ENCODE results near the gene ERMP1.

Gene ERMP1

GRCh38 chr9:5845157-5845531 lies 12.2 kb upstream of the ERMP1 start:
- H3K4ac ChIP-seq (ENCODE audit: low read depth in 1 of 2, low read length in 2 of 2), result peak overlapping the region in 1 of 2 experiments; percentile 27
- no CpG with 5 or more reads among the region's 1 CpG for WGBS

DNA sequence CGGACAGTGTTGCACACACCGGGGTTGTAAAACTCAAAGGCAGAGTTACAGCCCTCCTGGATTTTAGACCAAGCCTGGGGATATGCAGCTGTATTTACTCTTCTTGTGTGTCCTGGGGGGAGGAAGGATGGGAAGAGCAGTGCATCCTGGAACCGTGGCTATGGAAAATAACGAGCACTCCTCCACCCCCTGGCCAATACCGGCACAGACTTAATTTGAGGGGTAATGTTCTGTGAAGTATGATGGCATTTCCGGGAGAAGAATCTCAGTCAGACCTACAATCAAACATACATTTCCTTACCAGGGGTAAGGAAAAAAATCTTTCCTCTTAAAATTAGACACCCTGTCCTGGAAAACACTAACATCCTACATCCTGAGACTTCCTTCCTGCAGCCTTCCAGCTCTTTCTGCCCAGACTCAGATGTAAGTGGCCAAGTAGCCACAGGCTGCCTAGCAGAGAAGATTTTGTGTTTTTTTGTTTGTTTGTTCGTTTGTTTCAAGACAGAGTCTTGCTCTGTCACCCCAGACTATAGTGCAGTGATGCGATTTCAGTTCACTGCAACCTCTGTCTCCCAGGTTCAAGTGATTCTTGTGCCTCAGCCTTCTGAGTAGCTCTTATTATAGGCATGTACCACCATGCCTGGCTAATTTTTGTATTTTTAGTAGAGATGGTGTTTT lies 11.0 kb upstream of the ERMP1 start:
- Histone ChIP-seq H3K4me1 (ENCODE audit: control insufficient read depth, insufficient read depth, low read depth, low read length) (peaks cover 14% of the 10 kb centered on the region), H3K9me3 (ENCODE audit: control insufficient read depth, low read length) (no peaks in the 10 kb centered on the region), H3K27me3 (ENCODE audit: control insufficient read depth in 1 of 2, insufficient read depth in 1 of 2, low read length in 2 of 2) (no peaks in the 10 kb centered on the region), H3K4me3 (ENCODE audit: insufficient read depth in 1 of 2, low read depth in 1 of 2, low read length in 2 of 2) (no peak overlapping the region), H3K27ac (ENCODE audit: low read length, poor library complexity, severe bottlenecking) (peak overlapping the region; percentile 98), H4K8ac (ENCODE audit: low read length) (peak overlapping the region; percentile 84), H3K18ac (ENCODE audit: low read depth in 1 of 2, low read length in 2 of 2) (peak overlapping the region; percentile 85 to 98), H3K36me3 (ENCODE audit: control insufficient read depth in 1 of 2, insufficient read depth in 2 of 2, low read depth in 1 of 2, low read length in 2 of 2) (no peaks in the 10 kb centered on the region), H4K91ac (ENCODE audit: low read length) (peak overlapping the region; percentile 84), H2AK5ac (ENCODE audit: low read length, severe bottlenecking) (peak overlapping the region; percentile 91), H2AFZ (ENCODE audit: low read depth, low read length) (no peak overlapping the region), H2BK12ac (ENCODE audit: low read length in 2 of 2) (peak overlapping the region; percentile 70 to 89), H3K9ac (ENCODE audit: low read length) (no peak overlapping the region), H3K4ac (ENCODE audit: low read depth in 1 of 2, low read length in 2 of 2) (peak overlapping the region in 1 of 2 experiments; percentile 93), H3K4me2 (ENCODE audit: low read length, poor library complexity, severe bottlenecking) (peak overlapping the region; percentile 36), H2BK5ac (ENCODE audit: low read depth, low read length, poor library complexity, severe bottlenecking) (peak overlapping the region; percentile 97), H3K79me1 (replicated peaks; ENCODE audit: low read length, poor library complexity, severe bottlenecking) (no peaks in the 10 kb centered on the region), H2BK15ac (ENCODE audit: low read depth, poor library complexity, severe bottlenecking) (no peak overlapping the region), H3K14ac (ENCODE audit: low read length in 2 of 2) (no peak overlapping the region), H2BK120ac (ENCODE audit: low read depth, low read length) (peak overlapping the region; percentile 96), H3K23ac (ENCODE audit: low read length in 2 of 2) (no peak overlapping the region)
- 22% methylated on average over 3 of the region's 8 CpGs for WGBS
- peak; percentile 82 for DNase-seq

More at GRCh38 chr9:5845157-5845531, 12.2 kb upstream of the ERMP1 start:
- no peak overlapping the region for H3K4me3 ChIP-seq (ENCODE audit: insufficient read depth in 1 of 2, low read depth in 1 of 2, low read length in 2 of 2)
- H3K4me1 ChIP-seq (ENCODE audit: control insufficient read depth, insufficient read depth, low read depth, low read length), result peaks cover 12% of the 10 kb centered on the region
- H4K8ac ChIP-seq (ENCODE audit: low read length), result no peak overlapping the region
- no peaks in the 10 kb centered on the region for H3K9me3 ChIP-seq (ENCODE audit: control insufficient read depth, low read length)
- peak overlapping the region in 1 of 2 experiments; percentile 76 for H3K18ac ChIP-seq (ENCODE audit: low read depth in 1 of 2, low read length in 2 of 2)
- peak overlapping the region; percentile 49 for H2AK5ac ChIP-seq (ENCODE audit: low read length, severe bottlenecking)
- no peaks in the 10 kb centered on the region for H3K36me3 ChIP-seq (ENCODE audit: control insufficient read depth in 1 of 2, insufficient read depth in 2 of 2, low read depth in 1 of 2, low read length in 2 of 2)
- H3K23ac ChIP-seq (ENCODE audit: low read length in 2 of 2), result no peak overlapping the region
- no peaks in the 10 kb centered on the region for H3K79me1 ChIP-seq (replicated peaks; ENCODE audit: low read length, poor library complexity, severe bottlenecking)
- no peak for DNase-seq
- H3K14ac ChIP-seq (ENCODE audit: low read length in 2 of 2), result no peak overlapping the region
- no peak overlapping the region for H2BK15ac ChIP-seq (ENCODE audit: low read depth, poor library complexity, severe bottlenecking)
- no peak overlapping the region for H4K91ac ChIP-seq (ENCODE audit: low read length)
- peak overlapping the region; percentile 74 for H3K27ac ChIP-seq (ENCODE audit: low read length, poor library complexity, severe bottlenecking)
- H2BK5ac ChIP-seq (ENCODE audit: low read depth, low read length, poor library complexity, severe bottlenecking), result no peak overlapping the region
- H2BK12ac ChIP-seq (ENCODE audit: low read length in 2 of 2), result no peak overlapping the region
- no peak overlapping the region for H2BK120ac ChIP-seq (ENCODE audit: low read depth, low read length)
- H3K9ac ChIP-seq (ENCODE audit: low read length), result no peak overlapping the region
- H3K27me3 ChIP-seq (ENCODE audit: control insufficient read depth in 1 of 2, insufficient read depth in 1 of 2, low read length in 2 of 2), result no peaks in the 10 kb centered on the region
- H2AFZ ChIP-seq (ENCODE audit: low read depth, low read length), result no peak overlapping the region
- H3K4me2 ChIP-seq (ENCODE audit: low read length, poor library complexity, severe bottlenecking), result no peak overlapping the region

DNA sequence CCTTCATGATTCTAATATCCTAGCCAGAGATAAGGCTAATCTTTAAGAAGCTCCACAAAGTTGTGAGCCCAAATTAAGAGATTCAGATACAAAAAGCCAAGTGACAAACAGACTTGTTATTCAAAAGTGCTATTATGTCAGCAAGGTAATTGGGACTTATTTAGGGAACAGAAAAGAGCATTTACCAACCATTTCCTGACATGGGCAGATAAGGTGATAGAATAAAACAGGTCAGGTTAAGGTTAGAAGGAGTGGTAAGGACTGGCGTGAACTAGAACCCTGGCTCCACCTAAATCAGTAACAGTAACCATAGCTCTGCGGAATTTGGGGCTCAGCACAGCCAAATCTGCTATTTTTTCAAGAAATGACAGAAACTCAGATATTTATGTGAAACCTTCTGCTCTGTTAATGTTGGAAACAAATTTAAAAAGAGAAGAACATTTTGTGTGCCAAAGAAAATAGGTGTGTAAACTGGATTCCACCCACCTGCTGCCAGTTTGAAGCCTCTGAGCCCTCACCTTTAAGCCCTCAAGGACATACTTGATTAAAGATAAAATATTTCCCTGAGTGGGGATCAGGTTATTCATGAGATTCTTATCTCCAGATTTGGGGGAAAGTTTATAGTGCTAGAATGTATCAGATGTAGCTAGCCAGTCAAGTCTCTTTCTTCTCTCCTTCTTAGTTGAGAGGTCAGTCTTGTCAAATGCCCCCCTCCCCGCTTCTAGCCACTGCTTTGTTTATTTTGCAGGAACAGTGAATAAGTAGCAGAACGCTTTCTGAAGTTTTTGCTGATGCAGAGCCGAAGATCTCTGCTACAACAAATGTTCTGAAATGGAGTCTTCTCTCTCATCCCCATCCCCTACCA lies 10.2 kb upstream of the ERMP1 start:
- Histone ChIP-seq H2AK5ac (ENCODE audit: low read length, severe bottlenecking) (peak overlapping the region; percentile 88), H2BK5ac (ENCODE audit: low read depth, low read length, poor library complexity, severe bottlenecking) (no peak overlapping the region), H2BK12ac (ENCODE audit: low read length in 2 of 2) (peak overlapping the region; percentile 80 to 93), H4K91ac (ENCODE audit: low read length) (peak overlapping the region; percentile 84), H3K4me3 (ENCODE audit: insufficient read depth in 1 of 2, low read depth in 1 of 2, low read length in 2 of 2) (no peak overlapping the region), H2BK120ac (ENCODE audit: low read depth, low read length) (peak overlapping the region; percentile 96), H3K9me3 (ENCODE audit: control insufficient read depth, low read length) (no peaks in the 10 kb centered on the region), H4K8ac (ENCODE audit: low read length) (peak overlapping the region; percentile 52), H3K4ac (ENCODE audit: low read depth in 1 of 2, low read length in 2 of 2) (peak overlapping the region in 1 of 2 experiments; percentile 93), H3K23ac (ENCODE audit: low read length in 2 of 2) (no peak overlapping the region), H2AFZ (ENCODE audit: low read depth, low read length) (no peak overlapping the region), H3K18ac (ENCODE audit: low read depth in 1 of 2, low read length in 2 of 2) (peak overlapping the region; percentile 85), H3K27ac (ENCODE audit: low read length, poor library complexity, severe bottlenecking) (peak overlapping the region; percentile 98), H3K14ac (ENCODE audit: low read length in 2 of 2) (no peak overlapping the region), H3K79me1 (replicated peaks; ENCODE audit: low read length, poor library complexity, severe bottlenecking) (no peaks in the 10 kb centered on the region), H3K4me2 (ENCODE audit: low read length, poor library complexity, severe bottlenecking) (peak overlapping the region; percentile 36), H2BK15ac (ENCODE audit: low read depth, poor library complexity, severe bottlenecking) (no peak overlapping the region), H3K9ac (ENCODE audit: low read length) (no peak overlapping the region), H3K36me3 (ENCODE audit: control insufficient read depth in 1 of 2, insufficient read depth in 2 of 2, low read depth in 1 of 2, low read length in 2 of 2) (no peaks in the 10 kb centered on the region), H3K4me1 (ENCODE audit: control insufficient read depth, insufficient read depth, low read depth, low read length) (peaks cover 14% of the 10 kb centered on the region), H3K27me3 (ENCODE audit: control insufficient read depth in 1 of 2, insufficient read depth in 1 of 2, low read length in 2 of 2) (no peaks in the 10 kb centered on the region)
- WGBS, result 26% methylated on average over 5 of the region's 5 CpGs
- no peak for DNase-seq

All from mesenchymal stem cell (in vitro differentiated cells and primary cell).